Keratinocyte (primary cell): ENCODE data around the gene RGL3. TPM values are rescaled to one million over a fixed set of nuclear protein-coding genes. Genes with fewer than 3 reads are reported as not detected.

Source experiments
- DNase-seq: peaks from one replicate; pipeline ENCODE4 v3.0.0-alpha.2; 2011; ENCODE audit warnings: low read depth, missing footprints, low spot score
- FAIRE-seq: peaks from 2 replicates; lab custom pipeline; 2011; peaks lifted over from hg19 to GRCh38; lab: Jason Lieb, UNC
- H2AFZ ChIP-seq: 2 replicates; pipeline ENCODE4 v1.6.0; 2012; ENCODE audit warnings: low read length, control low read depth, inconsistent platforms; ENCODE audit not compliant: control insufficient read depth
- H3K27ac ChIP-seq: 2 replicates; pipeline ENCODE4 v1.5.1; 2011; ENCODE audit warnings: low read length; ENCODE audit not compliant: control insufficient read depth, insufficient read depth
- H3K27me3 ChIP-seq: 3 replicates; pipeline ENCODE4 v1.6.0; 2011; ENCODE audit warnings: low read length; ENCODE audit not compliant: control insufficient read depth, insufficient read depth; ENCODE audit errors: extremely low read depth
- H3K36me3 ChIP-seq, 2 experiments: 2 replicates in 1 of 2; 3 replicates in 1 of 2; pipeline ENCODE4 v1.5.1; 2011; ENCODE audit warnings: low read length in 2 of 2, mild to moderate bottlenecking in 1 of 2; ENCODE audit not compliant: control insufficient read depth in 2 of 2, insufficient read depth in 2 of 2; ENCODE audit errors: extremely low read depth in 1 of 2
- H3K4me1 ChIP-seq: 3 replicates; pipeline ENCODE4 v1.5.1; 2011; ENCODE audit warnings: low read length; ENCODE audit not compliant: control insufficient read depth, insufficient read depth; ENCODE audit errors: extremely low read depth
- H3K4me2 ChIP-seq: 3 replicates; pipeline ENCODE4 v1.6.0; 2011; ENCODE audit warnings: low read depth, low read length; ENCODE audit not compliant: control insufficient read depth, insufficient read depth; ENCODE audit errors: extremely low read depth
- H3K4me3 ChIP-seq, 3 experiments: fragments of 200-600 bp in 1 of 3; sonication (generic) in 1 of 3; 2 replicates in 2 of 3; 3 replicates in 1 of 3; pipeline ENCODE4 v1.5.1; 2011 to 2016; ENCODE audit warnings: low read length in 3 of 3, mild to moderate bottlenecking in 3 of 3, control low read depth in 2 of 3, inconsistent platforms in 1 of 3, low read depth in 1 of 3, mixed read lengths in 1 of 3, mixed run types in 1 of 3, moderate library complexity in 1 of 3; ENCODE audit not compliant: control insufficient read depth in 2 of 3, insufficient read depth in 2 of 3; ENCODE audit errors: extremely low read depth in 1 of 3
- H3K79me2 ChIP-seq: 2 replicates; pipeline ENCODE4 v1.6.0; 2012; ENCODE audit warnings: low read length; ENCODE audit not compliant: control insufficient read depth, insufficient read depth
- H3K9ac ChIP-seq: 3 replicates; pipeline ENCODE4 v1.6.0; 2011; ENCODE audit warnings: low read length; ENCODE audit not compliant: control insufficient read depth, insufficient read depth; ENCODE audit errors: extremely low read depth
- H3K9me1 ChIP-seq: 3 replicates; pipeline ENCODE4 v1.6.0; 2011; ENCODE audit warnings: low read length; ENCODE audit not compliant: control insufficient read depth, insufficient read depth; ENCODE audit errors: extremely low read depth
- H3K9me3 ChIP-seq: 2 replicates; pipeline ENCODE4 v1.5.1; 2012; ENCODE audit warnings: low read depth, low read length; ENCODE audit not compliant: control insufficient read depth
- H4K20me1 ChIP-seq: 3 replicates; pipeline ENCODE4 v1.6.0; 2011; ENCODE audit warnings: low read length; ENCODE audit not compliant: control insufficient read depth, insufficient read depth; ENCODE audit errors: extremely low read depth
- CTCF ChIP-seq, 3 experiments: IDR thresholded peaks in 1 of 3; conservative IDR thresholded peaks in 1 of 3; optimal IDR thresholded peaks in 1 of 3; 2 replicates in 2 of 3; 3 replicates in 1 of 3; pipeline versions ENCODE3 to v1.5.1; 2011; ENCODE audit warnings: low read length in 3 of 3, mild to moderate bottlenecking in 3 of 3, moderate library complexity in 2 of 3, control low read depth in 1 of 3, inconsistent platforms in 1 of 3; ENCODE audit not compliant: insufficient read depth in 2 of 3; ENCODE audit errors: extremely low read depth in 1 of 3
- EZH2 ChIP-seq: IDR thresholded peaks from one replicate; pipeline ENCODE4 v1.6.1; 2012; ENCODE audit warnings: inconsistent platforms, mild to moderate bottlenecking, low read length, moderate library complexity
- dilution Hi-C: fragments of 300-500 bp; cut with MboI; formaldehyde crosslinking; loops from one replicate; pipeline ENCODE4 v1.7.0; 2020; ENCODE audit warnings: low sequenced_read_pairs; ENCODE audit not compliant: extremely low pct_ligation_motif_present
- polyA plus RNA-seq, 5 experiments: library from polyadenylated mRNA; depleted of rRNA in 3 of 5; stranded (reverse) in 3 of 5; stranded (forward) in 1 of 5; unstranded in 1 of 5; fragments of >200 nt; gene quantifications; 1 replicate in 1 of 5; 2 replicates in 3 of 5; 3 replicates in 1 of 5; pipeline versions ENCODE4 v1.2.1 to v1.2.3, GENCODE V29; 2011 to 2012; ENCODE audit warnings: missing spikeins in 2 of 5, low read depth in 1 of 5, low replicate concordance in 1 of 5

RGL3 gene
- polyA plus RNA-seq, 1 donor (not counting 4 experiments of a cell fraction or from before 2014, with no cell fraction given) = not detected

- no peak overlapping the region for H3K4me3 ChIP-seq
- DNase-seq (no peak), FAIRE-seq (no peak)
- no peak overlapping the region for H3K27ac ChIP-seq
- H3K4me2 ChIP-seq = no peak overlapping the region
- no peaks in the 10 kb centered on the region for H4K20me1 ChIP-seq
- no peak overlapping the region for H3K9ac ChIP-seq
- dilution Hi-C loops = no loop called here
- H2AFZ ChIP-seq = no peak overlapping the region
- no peak for TF ChIP-seq EZH2
- no peak for TF ChIP-seq CTCF (optimal IDR thresholded peaks at IDR 0.05 in 1 of 3, IDR thresholded peaks at IDR 0.05 in 1 of 3, conservative IDR thresholded peaks at IDR 0.05 in 1 of 3; ENCODE audit: extremely low read depth in 1 of 3, insufficient read depth in 2 of 3, low read length in 3 of 3)
- no peaks in the 10 kb centered on the region for H3K9me1 ChIP-seq
- no peaks in the 10 kb centered on the region for H3K4me1 ChIP-seq
- no peaks in the 10 kb centered on the region for H3K79me2 ChIP-seq
- peaks cover 0 to 5% of the 10 kb centered on the region in 2 experiments for H3K36me3 ChIP-seq
- no peaks in the 10 kb centered on the region for H3K9me3 ChIP-seq
- H3K27me3 ChIP-seq = no peaks in the 10 kb centered on the region
Observed at GRCh38 chr19:11367528-11367927, 51.6 kb downstream of the RGL3 start.

- no peak for FAIRE-seq
- no peak for TF ChIP-seq CTCF (optimal IDR thresholded peaks at IDR 0.05 in 1 of 3, IDR thresholded peaks at IDR 0.05 in 1 of 3, conservative IDR thresholded peaks at IDR 0.05 in 1 of 3; ENCODE audit: extremely low read depth in 1 of 3, insufficient read depth in 2 of 3, low read length in 3 of 3)
- no peak for TF ChIP-seq EZH2
Observed at GRCh38 chr19:11365557-11366117, 53.5 kb downstream of the RGL3 start.

More at GRCh38 chr19:11365557-11366117, 53.5 kb downstream of the RGL3 start:
- Histone ChIP-seq H3K27me3 (no peaks in the 10 kb centered on the region), H3K4me2 (no peak overlapping the region), H3K79me2 (no peaks in the 10 kb centered on the region), H3K9me3 (no peaks in the 10 kb centered on the region), H2AFZ (no peak overlapping the region), H3K4me1 (no peaks in the 10 kb centered on the region), H3K9me1 (no peaks in the 10 kb centered on the region), H4K20me1 (no peaks in the 10 kb centered on the region), H3K27ac (no peak overlapping the region), H3K4me3 (no peak overlapping the region), H3K9ac (no peak overlapping the region), H3K36me3 (peaks cover 0 to 5% of the 10 kb centered on the region in 2 experiments)
- DNase-seq = no peak
- dilution Hi-C loops = no loop called here
